MM.1S (cell line): ENCODE data around the gene THSD7B.

Source experiments
- DNase-seq: peaks from one replicate; pipeline ENCODE4 v3.0.0-alpha.2; 2015
- H2AFZ ChIP-seq: fragments of 300-600 bp; sonication (generic); 2 replicates; pipeline ENCODE4 v1.6.0; 2016; ENCODE audit warnings: antibody characterized with exemption, low read length
- H3F3A ChIP-seq: fragments of 300-600 bp; sonication (generic); 2 replicates; pipeline ENCODE4 v1.6.1; 2016; ENCODE audit warnings: mild to moderate bottlenecking, antibody characterized with exemption, low read length, moderate library complexity, mixed read lengths; ENCODE audit not compliant: insufficient read depth
- H3K27ac ChIP-seq: fragments of 300-600 bp; sonication (generic); 2 replicates; pipeline ENCODE4 v1.5.1; 2016; ENCODE audit warnings: mild to moderate bottlenecking, low read length
- H3K27me3 ChIP-seq: fragments of 300-600 bp; sonication (generic); replicated peaks from 2 replicates; pipeline ENCODE4 v1.6.0; 2016; ENCODE audit warnings: low read length; ENCODE audit not compliant: insufficient read depth
- H3K36me3 ChIP-seq: fragments of 300-600 bp; sonication (generic); replicated peaks from 2 replicates; pipeline ENCODE4 v1.6.1; 2016; ENCODE audit warnings: mild to moderate bottlenecking, low read length, mixed read lengths; ENCODE audit not compliant: insufficient read depth
- H3K4me1 ChIP-seq: fragments of 300-600 bp; sonication (generic); 2 replicates; pipeline ENCODE4 v1.6.1; 2016; ENCODE audit warnings: low read length, mixed read lengths
- H3K4me2 ChIP-seq: fragments of 300-600 bp; sonication (generic); 2 replicates; pipeline ENCODE4 v1.6.0; 2016; ENCODE audit warnings: low read depth, low read length
- H3K4me3 ChIP-seq: fragments of 300-600 bp; sonication (generic); 2 replicates; pipeline ENCODE4 v1.5.1; 2016; ENCODE audit warnings: low read length, mixed read lengths
- H3K79me2 ChIP-seq: fragments of 300-600 bp; sonication (generic); 2 replicates; pipeline ENCODE4 v1.6.1; 2016; ENCODE audit warnings: mixed run types, low read length, mixed read lengths
- H3K9ac ChIP-seq: fragments of 300-600 bp; sonication (generic); 2 replicates; pipeline ENCODE4 v1.6.1; 2016; ENCODE audit warnings: low read length, mixed read lengths
- H3K9me2 ChIP-seq: fragments of 300-600 bp; sonication (generic); replicated peaks from 2 replicates; pipeline ENCODE4 v1.6.1; 2016; ENCODE audit warnings: mild to moderate bottlenecking, low read length, mixed read lengths; ENCODE audit not compliant: insufficient read depth
- H3K9me3 ChIP-seq: fragments of 300-600 bp; sonication (generic); replicated peaks from 2 replicates; pipeline ENCODE4 v1.6.1; 2016; ENCODE audit warnings: mild to moderate bottlenecking, low read length, mixed read lengths; ENCODE audit not compliant: insufficient read depth
- H4K20me1 ChIP-seq: fragments of 300-600 bp; sonication (generic); 2 replicates; pipeline ENCODE4 v1.6.1; 2016; ENCODE audit warnings: mild to moderate bottlenecking, low read length, moderate library complexity, mixed read lengths; ENCODE audit not compliant: insufficient read depth
- CTCF ChIP-seq: fragments of 300-600 bp; sonication (generic); IDR thresholded peaks from 2 replicates; pipeline ENCODE4 v1.5.1; 2016; ENCODE audit warnings: antibody characterized with exemption, low read length, mixed read lengths
- EZH2 ChIP-seq: fragments of 300-600 bp; sonication (generic); optimal IDR thresholded peaks from 2 replicates; pipeline ENCODE3; 2017; ENCODE audit warnings: low read depth, mild to moderate bottlenecking, antibody characterized with exemption, low read length, mixed read lengths
- EZH2phosphoT487 ChIP-seq: fragments of 300-600 bp; sonication (generic); IDR thresholded peaks from 2 replicates; pipeline ENCODE4 v1.6.1; 2018; ENCODE audit warnings: antibody characterized with exemption, low read length

Gene THSD7B

GRCh38 chr2:136818839-136819238 lies 53.5 kb downstream of the THSD7B start:
- DNase-seq: no peak
- Histone ChIP-seq H3K4me3 (no peak overlapping the region), H4K20me1 (no peaks in the 10 kb centered on the region), H3K9ac (no peak overlapping the region), H3K4me2 (no peak overlapping the region), H3F3A (no peaks in the 10 kb centered on the region), H2AFZ (no peak overlapping the region), H3K9me3 (no peaks in the 10 kb centered on the region), H3K36me3 (no peaks in the 10 kb centered on the region), H3K4me1 (no peaks in the 10 kb centered on the region), H3K27ac (no peak overlapping the region), H3K27me3 (no peaks in the 10 kb centered on the region), H3K9me2 (no peaks in the 10 kb centered on the region), H3K79me2 (no peaks in the 10 kb centered on the region)
- TF ChIP-seq CTCF (no peak), EZH2phosphoT487 (no peak), EZH2 (no peak)

- no peak overlapping the region for H3K27ac ChIP-seq
- no peaks in the 10 kb centered on the region for H3K27me3 ChIP-seq
- no peak overlapping the region for H3K4me3 ChIP-seq
- no peaks in the 10 kb centered on the region for H3K9me3 ChIP-seq
- H3K9me2 ChIP-seq: no peaks in the 10 kb centered on the region
- no peaks in the 10 kb centered on the region for H3F3A ChIP-seq
- no peaks in the 10 kb centered on the region for H3K36me3 ChIP-seq
- no peaks in the 10 kb centered on the region for H4K20me1 ChIP-seq
- H3K9ac ChIP-seq: no peak overlapping the region
- H3K79me2 ChIP-seq: no peaks in the 10 kb centered on the region
- no peak for DNase-seq
- H3K4me2 ChIP-seq: no peak overlapping the region
- H3K4me1 ChIP-seq: no peaks in the 10 kb centered on the region
- H2AFZ ChIP-seq: no peak overlapping the region
- no peak for TF ChIP-seq EZH2
- TF ChIP-seq EZH2phosphoT487: no peak
- TF ChIP-seq CTCF: no peak
Observed at GRCh38 chr2:136823291-136823690, 57.9 kb downstream of the THSD7B start.

- Histone ChIP-seq H2AFZ (no peak overlapping the region), H3K79me2 (no peaks in the 10 kb centered on the region), H3K27ac (no peak overlapping the region), H3F3A (no peaks in the 10 kb centered on the region), H3K9me3 (no peaks in the 10 kb centered on the region), H3K4me1 (no peaks in the 10 kb centered on the region), H4K20me1 (no peaks in the 10 kb centered on the region), H3K9ac (no peak overlapping the region), H3K36me3 (no peaks in the 10 kb centered on the region), H3K4me3 (no peak overlapping the region), H3K9me2 (no peaks in the 10 kb centered on the region), H3K27me3 (no peaks in the 10 kb centered on the region), H3K4me2 (no peak overlapping the region)
- DNase-seq: no peak
- no peak for TF ChIP-seq CTCF
- no peak for TF ChIP-seq EZH2phosphoT487
- TF ChIP-seq EZH2: no peak
Observed at GRCh38 chr2:136828162-136828561, 62.8 kb downstream of the THSD7B start.
